B cell (primary cell): ENCODE measurements around the gene NUAK1. TPM values are rescaled to one million over a fixed set of nuclear protein-coding genes. Genes with fewer than 3 reads are reported as not detected.

Source experiments
- ATAC-seq: fragments of 200-7000 bp; cut with Tn5 transposase; one replicate; pipeline ENCODE4 v1.10.0; 2021; ENCODE audit warnings: low read depth, mild to moderate bottlenecking, moderate number of reproducible peaks, moderate library complexity
- CTCF ChIA-PET: fragments of 350-600 bp; sonication (Branson Sonifier 250); formaldehyde crosslinking; loops from one replicate; lab custom pipeline; 2021; ENCODE audit warnings: antibody characterized with exemption, inconsistent platforms; lab: Charles Lee
- POLR2A ChIA-PET: fragments of 350-600 bp; sonication (Branson Sonifier 250); formaldehyde crosslinking; loops from one replicate; lab custom pipeline; 2021; ENCODE audit warnings: antibody characterized with exemption; lab: Charles Lee
- DNase-seq: peaks from one replicate; pipeline ENCODE4 v3.0.0; 2013
- H2AFZ ChIP-seq: 2 replicates; pipeline ENCODE4 v1.6.1; 2012; ENCODE audit warnings: mild to moderate bottlenecking, low read depth, low read length; ENCODE audit not compliant: insufficient read depth, poor library complexity, severe bottlenecking
- H3K27ac ChIP-seq, 2 donors: 1 replicate in 1 of 2; 2 replicates in 1 of 2; pipeline ENCODE4 v1.5.1; 2012 to 2013; ENCODE audit warnings: low read length in 2 of 2, mild to moderate bottlenecking in 2 of 2, moderate library complexity in 1 of 2
- H3K27me3 ChIP-seq, 4 experiments: fragments of 200-600 bp in 1 of 4; sonication (generic) in 1 of 4; replicated peaks in 1 of 4; 1 replicate in 2 of 4; 2 replicates in 2 of 4; pipeline versions ENCODE4 v1.6.1 to v1.7.0; 2013 to 2016; ENCODE audit warnings: low read length in 3 of 4, mild to moderate bottlenecking in 2 of 4, mixed read lengths in 1 of 4, moderate library complexity in 1 of 4; ENCODE audit not compliant: insufficient read depth in 4 of 4, control insufficient read depth in 3 of 4; ENCODE audit errors: control extremely low read depth in 1 of 4
- H3K36me3 ChIP-seq, 2 experiments: replicated peaks in 1 of 2; 1 replicate in 1 of 2; 2 replicates in 1 of 2; pipeline versions ENCODE4 v1.6.1 to v1.7.1; 2013; ENCODE audit warnings: low read length in 1 of 2; ENCODE audit not compliant: insufficient read depth in 2 of 2, control insufficient read depth in 1 of 2; ENCODE audit errors: control extremely low read depth in 1 of 2, extremely low read depth in 1 of 2
- H3K4me1 ChIP-seq, 2 donors: fragments of 200-600 bp in 1 of 2; sonication (generic) in 1 of 2; 1 replicate in 1 of 2; 2 replicates in 1 of 2; pipeline versions ENCODE4 v1.5.1 to v1.6.1; 2013 to 2017; ENCODE audit warnings: low read length in 2 of 2; ENCODE audit not compliant: control insufficient read depth in 2 of 2, insufficient read depth in 2 of 2
- H3K4me2 ChIP-seq: replicated peaks from 2 replicates; pipeline ENCODE3; 2012; ENCODE audit warnings: mild to moderate bottlenecking, low read depth, low read length; ENCODE audit not compliant: poor library complexity, severe bottlenecking
- H3K4me3 ChIP-seq, 5 experiments: fragments of 200-600 bp in 1 of 5; sonication (generic) in 1 of 5; 1 replicate in 3 of 5; 2 replicates in 2 of 5; pipeline versions ENCODE4 v1.5.1 to v1.7.0; 2011 to 2016; ENCODE audit warnings: low read length in 4 of 5, mild to moderate bottlenecking in 4 of 5, low read depth in 2 of 5, control low read depth in 1 of 5, moderate library complexity in 1 of 5; ENCODE audit not compliant: insufficient read depth in 1 of 5; ENCODE audit errors: control extremely low read depth in 1 of 5, extremely low read depth in 1 of 5
- H3K79me2 ChIP-seq: fragments of 200-600 bp; sonication (generic); one replicate; pipeline ENCODE4 v1.6.0; 2016; ENCODE audit warnings: low read length; ENCODE audit not compliant: control insufficient read depth, insufficient read depth
- H3K9ac ChIP-seq: fragments of 200-600 bp; sonication (generic); 2 replicates; pipeline ENCODE4 v1.6.1; 2017; ENCODE audit warnings: mild to moderate bottlenecking, low read length, moderate library complexity
- H3K9me3 ChIP-seq, 3 donors: one replicate each; pipeline versions ENCODE4 v1.6.1 to v1.7.1; 2013; ENCODE audit warnings: low read length in 2 of 3; ENCODE audit not compliant: control insufficient read depth in 2 of 3, insufficient read depth in 1 of 3; ENCODE audit errors: control extremely low read depth in 1 of 3
- H4K20me1 ChIP-seq: 2 replicates; pipeline ENCODE4 v1.6.0; 2012; ENCODE audit warnings: mild to moderate bottlenecking, low read length; ENCODE audit not compliant: insufficient read depth, control insufficient read depth, poor library complexity, severe bottlenecking
- H3K27ac Mint-ChIP-seq: one replicate; pipeline ENCODE4 v1.8.0; 2021; ENCODE audit warnings: mixed read lengths
- H3K27me3 Mint-ChIP-seq: one replicate; pipeline ENCODE4 v1.8.0; 2021; ENCODE audit warnings: mixed read lengths
- H3K4me1 Mint-ChIP-seq: one replicate; pipeline ENCODE4 v1.8.0; 2021; ENCODE audit warnings: mixed read lengths
- H3K4me3 Mint-ChIP-seq: one replicate; pipeline ENCODE4 v1.8.0; 2021; ENCODE audit warnings: mixed read lengths
- H3K9me3 Mint-ChIP-seq: one replicate; pipeline ENCODE4 v1.8.0; 2022; ENCODE audit warnings: mixed read lengths; ENCODE audit not compliant: insufficient read depth
- CTCF ChIP-seq: fragments of 200-600 bp; IDR thresholded peaks from one replicate; pipeline ENCODE4 v1.8.0; 2022; ENCODE audit warnings: antibody characterized with exemption, mild to moderate bottlenecking
- EZH2 ChIP-seq: IDR thresholded peaks from 2 replicates; pipeline ENCODE4 v1.6.1; 2012; ENCODE audit warnings: borderline replicate concordance, low read depth, mild to moderate bottlenecking, moderate library complexity, low read length; ENCODE audit not compliant: insufficient read depth, poor library complexity, severe bottlenecking
- WGBS: methylation state at CpG from one replicate; pipeline ENCODE4 v1.1.5; 2013; ENCODE audit warnings: missing lambda C conversion rate; ENCODE audit not compliant: insufficient coverage; 5-methylcytosine and 5-hydroxymethylcytosine counted together
- intact Hi-C: fragments of 100-400 bp; cut with micrococcal nuclease; formaldehyde crosslinking; loops from one replicate; pipeline ENCODE4 v1.10.0; 2022
- polyA plus RNA-seq: library from polyadenylated mRNA; depleted of rRNA; stranded (reverse); fragments of >200 nt; gene quantifications from 2 replicates; pipeline ENCODE4 v1.2.3, GENCODE V29; 2012
- total RNA-seq, 2 donors: library from RNA; stranded (reverse); fragments of 120-200 nt in 1 of 2; gene quantifications; 1 replicate in 1 of 2; 2 replicates in 1 of 2; pipeline versions ENCODE4 v1.2.3 to v1.2.4, GENCODE V29; 2013 to 2022

The NUAK1 gene
- total and polyA plus RNA-seq, 2 donors (not counting 1 experiment from before 2014, with no cell fraction given): not detected

- WGBS: 95% methylated on average over 6 of the region's 6 CpGs
- no peak for TF ChIP-seq CTCF
- no peak for TF ChIP-seq EZH2
- CTCF ChIA-PET: no interaction called here
- no peaks in the 10 kb centered on the region for H4K20me1 ChIP-seq
- peaks cover 2% of the 10 kb centered on the region for H3K9me3 Mint-ChIP-seq
- H3K27me3 Mint-ChIP-seq: peaks cover 11% of the 10 kb centered on the region
- intact Hi-C loops: no loop called here
- H3K4me2 ChIP-seq: no peak overlapping the region
- no peaks in the 10 kb centered on the region for H3K4me1 Mint-ChIP-seq
- peaks cover 0 to 17% (median 0%) of the 10 kb centered on the region in 3 donors for H3K9me3 ChIP-seq
- no peaks in the 10 kb centered on the region for H3K36me3 ChIP-seq
- no peak overlapping the region for H3K4me3 ChIP-seq
- H3K9ac ChIP-seq: no peak overlapping the region
- H2AFZ ChIP-seq: no peak overlapping the region
- DNase-seq: no peak
- no peak overlapping the region for H3K27ac Mint-ChIP-seq
- H3K27me3 ChIP-seq: no peaks in the 10 kb centered on the region
- no peak for ATAC-seq
- H3K79me2 ChIP-seq: no peaks in the 10 kb centered on the region
- no peaks in the 10 kb centered on the region for H3K4me1 ChIP-seq
- H3K4me3 Mint-ChIP-seq: no peak overlapping the region
- POLR2A ChIA-PET: no interaction called here
- no peak overlapping the region for H3K27ac ChIP-seq
Measured at GRCh38 chr12:106039242-106039641, 99.5 kb downstream of the NUAK1 start.

DNA sequence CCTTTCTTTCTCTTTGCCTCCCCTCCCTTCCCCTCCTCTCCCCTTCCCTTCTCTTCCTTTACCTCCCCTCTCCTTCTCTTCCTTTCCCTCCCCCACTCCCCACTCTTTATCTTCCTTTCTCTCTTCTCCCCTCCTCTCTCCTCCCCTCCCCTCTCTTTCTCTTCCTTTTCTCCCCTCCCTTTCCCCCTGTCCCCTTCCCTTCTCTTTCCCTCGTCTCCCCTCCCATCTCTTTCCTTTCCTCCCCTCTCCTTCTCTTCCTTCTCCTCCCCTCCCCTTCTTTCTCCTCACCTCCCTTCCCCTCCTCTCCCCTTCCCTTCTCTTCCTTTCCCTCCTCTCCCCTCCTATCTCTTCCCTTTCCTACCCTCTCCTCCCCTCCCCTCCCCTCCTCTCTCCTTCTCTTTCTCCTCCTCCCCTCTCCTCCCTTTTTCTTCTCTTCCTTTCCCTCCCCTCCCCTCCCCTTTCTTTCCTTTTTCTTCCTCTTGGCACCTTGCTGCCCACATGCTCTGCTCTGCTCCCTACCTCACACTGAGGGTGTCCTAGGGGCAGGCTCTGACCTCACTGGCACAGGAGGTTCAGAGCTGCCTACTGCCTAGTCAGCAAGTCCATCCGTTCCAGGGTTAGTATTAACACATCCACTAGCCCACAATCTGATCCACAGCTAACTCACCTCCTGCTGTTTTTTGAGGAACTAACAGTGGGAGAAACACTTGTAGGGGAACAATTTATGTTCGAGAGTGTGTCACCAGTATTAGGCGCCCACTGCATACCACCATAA lies 101.0 kb downstream of the NUAK1 start:
- Histone ChIP-seq H3K9me3 (peaks cover 0 to 17% (median 0%) of the 10 kb centered on the region in 3 donors), H3K9ac (no peak overlapping the region), H3K36me3 (no peaks in the 10 kb centered on the region), H3K4me2 (no peak overlapping the region), H3K27me3 (no peaks in the 10 kb centered on the region), H2AFZ (no peak overlapping the region), H4K20me1 (no peaks in the 10 kb centered on the region), H3K4me1 (no peaks in the 10 kb centered on the region), H3K79me2 (no peaks in the 10 kb centered on the region), H3K27ac (no peak overlapping the region), H3K4me3 (no peak overlapping the region)
- DNase-seq (no peak), ATAC-seq (no peak)
- Mint-ChIP-seq H3K27me3 (peaks cover 8% of the 10 kb centered on the region), H3K9me3 (peaks cover 2% of the 10 kb centered on the region), H3K27ac (no peak overlapping the region), H3K4me1 (no peaks in the 10 kb centered on the region), H3K4me3 (no peak overlapping the region)
- WGBS: 46% methylated on average over 2 of the region's 4 CpGs
- no peak for TF ChIP-seq CTCF
- no peak for TF ChIP-seq EZH2
- intact Hi-C loops: no loop called here
- ChIA-PET POLR2A (no interaction called here), CTCF (no interaction called here)
